Breast epithelium (tissue), 3 donors: Measurements from ENCODE around the gene SNAP47.

Experiments used
- POLR2AphosphoS5 ChIP-seq, 3 donors: sonication (generic); formaldehyde crosslinking; IDR thresholded peaks; one replicate each; pipeline ENCODE4 v1.6.1; 2017; ENCODE audit warnings: antibody characterized with exemption in 3 of 3
- TF ChIP-seq, protein P1 (sequence below), 3 donors: fragments of 450-650 bp; IDR thresholded peaks; one replicate each; pipeline ENCODE4 v1.5.1; 2016 to 2017; ENCODE audit warnings: antibody characterized with exemption in 3 of 3, mild to moderate bottlenecking in 3 of 3, moderate library complexity in 3 of 3

DNA sequence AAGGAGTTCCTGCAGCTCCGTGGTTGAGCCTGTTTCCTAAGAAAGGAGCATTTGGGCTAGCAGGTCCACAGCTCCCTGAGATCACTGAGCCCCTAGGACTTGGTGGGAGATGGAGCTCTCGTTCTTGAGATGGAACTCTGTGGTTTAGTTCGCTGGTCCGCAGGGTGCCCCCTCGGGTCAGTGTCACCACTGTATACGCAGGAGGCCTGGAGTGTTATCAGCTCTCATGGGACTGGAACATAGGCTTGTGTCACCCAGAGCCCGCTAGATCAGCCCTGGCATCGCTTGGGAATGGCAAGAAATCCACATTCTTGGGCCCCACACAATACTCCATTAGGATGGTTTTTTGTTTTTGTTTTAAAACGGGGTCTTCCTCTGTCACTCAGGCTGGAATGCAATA, 3.6 kb downstream of the SNAP47 start:
- TF ChIP-seq POLR2AphosphoS5 (IDR thresholded peaks at IDR 0.05) = no peak
- TF ChIP-seq, protein P1, sequence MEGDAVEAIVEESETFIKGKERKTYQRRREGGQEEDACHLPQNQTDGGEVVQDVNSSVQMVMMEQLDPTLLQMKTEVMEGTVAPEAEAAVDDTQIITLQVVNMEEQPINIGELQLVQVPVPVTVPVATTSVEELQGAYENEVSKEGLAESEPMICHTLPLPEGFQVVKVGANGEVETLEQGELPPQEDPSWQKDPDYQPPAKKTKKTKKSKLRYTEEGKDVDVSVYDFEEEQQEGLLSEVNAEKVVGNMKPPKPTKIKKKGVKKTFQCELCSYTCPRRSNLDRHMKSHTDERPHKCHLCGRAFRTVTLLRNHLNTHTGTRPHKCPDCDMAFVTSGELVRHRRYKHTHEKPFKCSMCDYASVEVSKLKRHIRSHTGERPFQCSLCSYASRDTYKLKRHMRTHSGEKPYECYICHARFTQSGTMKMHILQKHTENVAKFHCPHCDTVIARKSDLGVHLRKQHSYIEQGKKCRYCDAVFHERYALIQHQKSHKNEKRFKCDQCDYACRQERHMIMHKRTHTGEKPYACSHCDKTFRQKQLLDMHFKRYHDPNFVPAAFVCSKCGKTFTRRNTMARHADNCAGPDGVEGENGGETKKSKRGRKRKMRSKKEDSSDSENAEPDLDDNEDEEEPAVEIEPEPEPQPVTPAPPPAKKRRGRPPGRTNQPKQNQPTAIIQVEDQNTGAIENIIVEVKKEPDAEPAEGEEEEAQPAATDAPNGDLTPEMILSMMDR (IDR thresholded peaks at IDR 0.05) = no peak
